Umbilical cord (tissue), 2 donors: ENCODE data around the gene SCN8A. TPM values are rescaled to one million over a fixed set of nuclear protein-coding genes. Genes with fewer than 3 reads are reported as not detected.
"Not testable (repeated sequence)": the region's sequence is repeated elsewhere in the genome, so short reads cannot be mapped to it uniquely, and the experiment has no call there.

Experiments used
- DNase-seq: peaks from one replicate; pipeline ENCODE4 v3.0.0-alpha.2; 2015; ENCODE audit warnings: low spot score
- total RNA-seq: library from RNA; depleted of rRNA; stranded (reverse); fragments of >200 nt; gene quantifications from one replicate; pipeline ENCODE4 v1.2.3, GENCODE V29; 2014; ENCODE audit warnings: low replicate concordance; ENCODE audit not compliant: insufficient read depth

SCN8A gene
- total RNA-seq, 1 donor from 2014 or later = 6.0 TPM

DNA sequence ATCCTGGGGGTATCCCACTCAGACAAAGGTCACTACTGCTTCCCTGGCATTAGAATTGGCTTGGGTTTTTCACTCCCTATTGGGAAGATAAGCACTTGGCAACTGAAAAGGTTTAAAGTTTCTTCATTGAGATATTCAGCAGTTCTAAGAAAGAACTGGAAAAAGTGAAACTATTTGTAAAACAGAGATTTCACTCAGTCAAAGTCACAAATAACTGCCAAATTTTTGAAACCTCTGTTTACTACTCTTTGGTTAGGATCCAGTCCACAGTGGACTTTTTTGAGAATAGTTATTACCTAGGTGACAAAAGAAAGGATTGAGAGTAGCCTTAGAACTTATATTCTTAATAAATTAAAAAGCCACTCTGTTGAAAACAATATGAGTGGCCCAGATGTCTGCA lies 172.7 kb downstream of the SCN8A start:
- no peak for DNase-seq

DNA sequence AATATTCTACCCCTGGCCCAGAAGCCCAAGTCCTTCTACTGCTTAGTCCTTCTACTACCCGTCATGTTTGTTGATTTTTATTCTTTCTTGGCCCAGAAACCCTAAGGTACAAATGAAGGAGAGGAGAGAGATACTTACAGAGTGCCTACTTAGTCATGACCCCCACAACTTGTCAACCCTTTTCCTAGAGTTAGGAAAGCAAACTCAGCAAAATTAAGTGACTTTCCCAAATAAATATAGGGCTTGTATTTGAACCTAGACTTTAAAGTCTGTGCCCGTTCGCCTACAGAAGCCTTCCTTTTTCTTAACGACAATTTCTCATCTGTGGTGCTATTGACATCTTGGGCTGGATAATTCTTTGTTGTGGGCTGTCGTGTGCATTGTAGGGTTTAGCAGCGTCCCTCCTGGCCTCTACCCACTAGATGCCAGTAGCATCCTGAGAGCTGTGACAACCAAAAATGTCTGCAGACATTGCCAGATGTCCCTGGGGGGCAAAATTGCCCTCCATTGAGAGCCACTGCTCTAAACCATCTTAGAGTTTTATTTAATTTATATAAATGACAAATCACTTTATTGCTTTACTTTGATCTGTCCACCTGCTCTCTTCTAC lies 175.1 kb downstream of the SCN8A start:
- no peak for DNase-seq

DNA sequence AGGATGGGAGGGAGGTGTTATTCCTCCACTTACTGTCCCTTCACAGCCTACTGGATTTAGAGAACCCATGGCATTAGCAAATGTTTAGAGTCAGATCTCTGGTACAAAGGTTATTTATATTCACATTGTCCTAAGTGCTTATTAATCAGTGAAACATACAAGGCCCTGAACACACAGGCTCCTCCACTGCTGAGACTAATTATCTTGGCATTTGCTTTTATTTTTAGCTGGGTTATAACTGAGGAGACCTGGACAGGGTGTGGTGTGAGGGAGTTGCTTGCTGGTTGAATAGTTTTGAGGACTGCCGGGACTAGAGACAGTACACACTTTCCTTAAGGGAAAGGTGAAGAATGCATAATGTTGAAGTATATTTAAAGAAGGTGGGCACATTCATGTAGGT lies 180.0 kb downstream of the SCN8A start:
- DNase-seq = no peak

DNA sequence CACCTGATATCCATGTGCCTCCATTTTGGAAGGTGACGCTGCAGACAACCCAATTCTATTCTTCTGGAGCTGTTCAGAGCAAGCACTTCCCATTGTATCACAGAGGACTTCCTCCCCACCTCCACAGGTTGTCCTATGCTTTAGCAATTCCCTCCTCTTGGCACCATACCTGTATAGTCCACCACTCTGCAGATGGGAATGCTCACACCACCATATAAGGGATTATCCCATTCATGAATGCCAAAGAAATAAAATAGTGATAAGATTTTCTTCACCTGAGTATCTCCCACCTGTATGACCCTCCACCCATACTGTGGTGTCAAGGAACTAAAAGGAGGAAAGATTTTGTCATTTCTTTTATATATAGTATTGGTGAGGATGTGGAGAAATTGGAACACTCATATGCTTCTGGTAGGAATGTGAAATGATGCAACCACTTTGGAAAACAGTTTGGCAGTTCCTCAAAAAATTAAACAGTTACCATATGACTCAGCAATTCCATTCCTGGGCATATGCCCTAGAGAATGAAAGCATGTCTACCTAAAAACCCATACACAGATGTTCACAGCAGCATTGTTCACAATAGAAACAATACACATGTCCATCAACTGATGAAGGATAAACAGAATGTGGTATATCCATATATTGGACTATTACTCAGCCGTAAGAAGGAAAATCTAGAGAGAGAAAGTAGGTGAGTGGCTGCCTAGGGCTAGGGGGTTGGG lies 182.3 kb downstream of the SCN8A start:
- DNase-seq = no peak

DNA sequence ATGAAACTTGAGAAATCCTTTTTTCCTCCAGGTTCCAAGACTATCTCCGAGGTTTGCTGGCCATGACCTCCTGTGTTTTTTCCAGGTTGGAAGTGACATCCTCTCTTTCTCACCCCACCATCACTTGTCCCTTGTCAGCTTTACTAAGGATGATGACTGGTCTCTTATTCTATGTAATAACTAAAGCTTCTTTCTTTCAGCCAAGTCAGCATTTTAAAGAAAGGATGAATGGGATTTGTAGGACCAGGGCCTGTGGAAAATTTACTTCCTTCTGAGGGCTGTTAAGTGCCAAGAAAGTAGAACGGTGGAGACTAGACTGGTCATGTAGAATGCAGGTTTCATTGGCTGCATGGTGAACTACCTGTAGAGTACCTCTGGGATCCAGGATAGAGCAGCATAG lies 183.9 kb downstream of the SCN8A start:
- no peak for DNase-seq

DNA sequence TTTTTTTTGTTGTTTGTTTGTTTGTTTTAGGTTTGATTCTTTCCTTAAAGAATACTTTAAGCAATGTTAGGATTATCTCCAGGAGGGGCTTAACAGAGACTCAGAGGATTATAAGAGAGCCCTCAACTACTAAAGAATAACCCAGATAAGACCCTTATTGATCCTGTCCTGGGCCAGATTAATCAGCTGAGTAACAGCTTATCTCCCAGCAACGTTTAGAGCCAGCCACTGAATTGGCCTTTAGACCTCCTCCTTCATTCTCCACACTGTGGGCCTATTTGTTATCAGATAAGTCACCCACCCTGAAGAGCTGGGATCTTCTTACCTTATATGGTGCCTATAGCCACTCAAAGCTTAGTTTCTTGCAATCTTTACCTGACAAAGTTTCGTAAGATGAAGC lies 186.4 kb downstream of the SCN8A start:
- DNase-seq = no peak

DNA sequence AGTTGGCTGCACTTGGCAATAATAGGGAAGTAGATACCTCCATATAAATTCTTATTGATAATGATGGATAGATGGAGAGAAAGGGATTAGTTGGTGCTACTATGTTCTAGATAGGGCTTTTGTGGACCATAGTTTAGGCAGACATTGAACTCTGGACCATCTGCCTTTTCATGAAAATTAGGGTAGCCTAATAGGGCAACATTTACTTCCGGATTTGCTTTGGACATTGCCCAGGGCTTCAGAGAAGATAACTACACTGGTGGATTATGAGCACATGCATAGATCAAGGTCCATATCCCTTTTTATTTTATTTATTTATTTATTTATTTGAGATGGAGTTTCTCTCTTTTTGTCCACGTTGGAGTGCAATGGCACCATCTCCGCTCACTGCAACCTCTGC lies 186.9 kb downstream of the SCN8A start:
- DNase-seq = no peak

DNA sequence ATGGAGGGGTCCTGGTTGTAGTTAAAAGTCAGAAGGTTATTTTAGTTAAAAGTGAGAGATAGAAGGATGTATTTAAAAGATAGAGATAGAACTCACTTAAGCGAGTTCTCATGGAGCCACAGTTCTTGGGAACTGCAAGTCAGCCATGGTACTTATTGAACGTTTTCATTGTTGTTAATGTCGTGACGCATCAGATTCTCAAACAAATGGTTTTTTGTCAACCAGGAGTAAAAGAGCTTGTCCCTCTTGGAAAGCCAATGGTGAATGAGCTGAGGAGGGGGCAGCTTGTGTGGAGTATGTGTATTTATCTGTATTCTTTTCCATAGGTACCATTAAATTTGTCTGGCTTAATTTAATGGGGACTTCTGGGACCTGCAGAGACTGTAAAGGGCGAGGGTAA lies 188.8 kb downstream of the SCN8A start:
- DNase-seq = no peak

DNA sequence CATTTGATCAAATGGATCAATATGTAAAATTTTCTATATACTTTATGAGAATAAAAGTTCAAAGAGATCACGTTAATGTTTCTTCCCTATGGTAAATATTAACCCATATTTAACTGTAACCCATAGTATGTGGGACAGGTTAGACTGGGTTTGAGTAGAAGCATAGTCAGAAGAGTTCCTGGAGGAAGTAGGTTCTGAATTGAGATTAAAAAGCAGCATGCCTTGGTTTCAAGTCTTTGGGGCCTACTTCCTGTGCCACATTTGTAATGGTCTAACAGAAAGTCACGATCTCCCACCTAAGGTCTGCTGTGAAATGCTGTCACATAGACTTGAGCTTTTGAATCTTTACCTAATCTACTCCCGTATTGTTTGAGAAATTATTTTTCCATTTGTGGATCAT lies 193.7 kb downstream of the SCN8A start:
- no peak for DNase-seq

DNA sequence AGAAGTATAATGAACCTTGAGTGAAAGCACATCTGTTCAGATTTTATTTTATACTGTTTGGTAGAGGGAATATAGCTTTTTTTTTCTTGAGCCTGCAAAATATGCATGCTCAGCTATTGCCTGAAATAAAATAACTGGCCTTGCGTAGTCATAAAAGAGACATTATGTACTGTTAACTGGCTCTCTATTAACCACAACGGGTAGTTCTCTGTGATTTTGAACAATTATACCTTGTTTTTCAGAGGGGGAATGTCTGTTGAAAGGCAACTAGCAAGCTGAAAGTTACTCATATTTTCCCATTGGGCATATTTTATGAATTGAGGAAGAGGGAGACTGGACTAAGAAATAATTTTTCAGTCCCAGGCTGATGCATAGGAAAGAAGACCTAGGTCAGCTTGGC lies 194.9 kb downstream of the SCN8A start:
- DNase-seq = no peak

DNA sequence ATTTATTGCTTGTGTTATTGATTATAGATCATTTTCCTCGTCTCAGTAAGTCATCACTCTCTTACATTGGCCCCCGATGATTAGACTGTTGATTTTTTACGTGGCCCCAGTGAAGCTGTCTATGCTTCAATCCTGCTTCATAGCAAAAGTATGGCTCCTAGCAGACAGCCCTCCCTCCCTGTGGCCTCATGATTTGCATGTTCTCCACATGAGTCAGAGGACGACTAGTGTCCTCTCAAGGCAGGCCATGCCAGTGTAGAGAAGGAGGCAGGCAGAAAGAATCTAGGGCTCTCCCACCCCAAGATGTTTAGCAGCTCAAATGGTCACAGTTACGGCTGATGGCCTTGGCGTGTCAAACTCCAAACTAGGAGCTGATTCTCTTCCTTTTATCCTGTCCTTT lies 197.8 kb downstream of the SCN8A start:
- DNase-seq = no peak

DNA sequence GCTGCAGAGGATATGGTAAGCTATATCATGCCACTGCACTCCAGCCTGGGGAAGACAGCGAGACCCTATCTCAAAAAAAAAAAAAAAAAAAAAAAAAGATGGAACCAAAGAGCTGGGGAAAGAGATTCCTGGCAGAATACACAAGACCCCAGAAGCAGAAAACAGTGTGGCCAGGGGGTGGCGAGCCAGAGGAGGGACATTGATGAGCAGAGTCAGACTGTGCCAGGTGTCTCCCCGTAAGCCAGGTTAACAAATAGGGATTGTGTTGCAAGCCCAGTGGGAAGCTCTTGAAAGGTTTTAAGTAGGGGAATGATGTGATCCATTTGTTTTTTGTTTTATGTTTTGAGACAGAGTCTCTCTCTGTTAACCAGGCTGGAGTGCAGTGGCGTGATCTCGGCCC lies 201.4 kb downstream of the SCN8A start:
- no peak for DNase-seq

DNA sequence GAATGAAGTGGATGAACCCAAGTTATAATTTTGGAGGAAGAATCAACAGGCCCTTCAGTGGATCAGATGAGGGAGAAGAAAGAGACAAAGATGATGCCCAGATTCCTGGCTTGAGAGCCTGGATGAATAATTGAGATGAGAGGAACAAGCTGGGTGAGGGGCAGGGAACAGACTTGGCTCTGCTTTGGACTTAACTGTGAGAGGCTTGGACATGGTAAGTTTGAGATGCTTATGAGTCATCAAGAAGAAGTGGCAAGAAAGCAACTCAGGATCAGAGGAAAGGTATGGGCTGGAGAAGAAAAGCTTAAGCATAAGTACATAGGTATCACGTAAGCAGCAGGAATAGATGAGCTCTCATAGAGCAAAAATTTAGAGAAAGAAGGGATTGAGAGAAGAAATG lies 202.2 kb downstream of the SCN8A start:
- no peak for DNase-seq

DNA sequence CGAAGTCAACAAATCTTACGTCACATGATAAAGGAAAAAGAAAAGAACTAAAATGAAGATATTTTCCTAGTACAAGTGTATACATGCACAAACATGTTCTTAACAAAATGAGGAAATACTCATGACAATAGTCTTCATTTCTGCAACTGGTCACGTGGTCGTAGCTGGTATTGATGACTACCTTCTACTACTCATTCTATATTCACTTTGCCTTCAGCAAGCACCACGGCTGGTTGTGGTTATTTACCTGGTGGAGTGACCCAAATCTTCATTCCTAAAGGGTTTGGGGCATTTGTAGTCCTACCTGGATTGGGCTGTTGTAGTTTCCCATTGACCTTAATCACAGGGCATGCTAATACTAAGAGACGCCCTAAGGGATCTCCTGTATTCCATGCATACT lies 206.3 kb downstream of the SCN8A start:
- DNase-seq = no peak

DNA sequence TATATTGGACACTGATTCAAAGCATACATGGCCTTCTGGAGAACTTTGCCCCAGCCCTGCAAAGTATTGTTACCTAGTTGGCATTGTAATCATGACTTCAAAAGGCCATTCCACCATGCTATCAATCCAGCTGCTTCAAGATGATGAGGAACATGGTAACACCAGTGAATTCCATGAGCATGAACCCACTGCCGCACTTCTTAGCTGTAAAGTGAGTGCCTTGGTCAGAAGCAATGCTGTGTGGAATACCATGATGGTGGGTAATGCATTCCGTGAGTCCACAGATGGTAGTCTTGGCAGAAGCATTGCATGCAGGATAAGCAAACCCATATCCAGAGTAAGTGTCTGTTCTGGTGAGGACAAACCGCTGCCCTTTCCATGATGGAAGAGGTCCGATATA lies 207.0 kb downstream of the SCN8A start:
- DNase-seq = not testable (repeated sequence)

DNA sequence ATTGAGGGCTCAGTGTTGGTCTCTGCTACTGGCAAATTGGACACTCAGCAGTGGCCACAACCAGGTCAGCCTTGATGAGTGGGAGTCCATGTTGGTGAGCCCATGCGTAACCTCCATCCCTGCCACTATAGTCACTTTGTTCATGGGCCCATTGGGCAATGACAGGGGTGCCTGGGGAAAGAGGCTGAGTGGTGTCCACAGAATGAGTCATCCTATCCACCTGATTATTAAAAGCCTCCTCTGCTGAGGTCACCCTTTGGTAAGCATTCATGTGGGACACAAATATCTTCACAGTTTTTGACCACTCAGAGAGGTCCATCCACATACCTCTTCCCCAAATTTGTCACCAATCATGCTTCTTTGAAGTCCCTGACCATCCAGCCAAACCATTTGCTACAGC lies 207.5 kb downstream of the SCN8A start:
- no peak for DNase-seq

DNA sequence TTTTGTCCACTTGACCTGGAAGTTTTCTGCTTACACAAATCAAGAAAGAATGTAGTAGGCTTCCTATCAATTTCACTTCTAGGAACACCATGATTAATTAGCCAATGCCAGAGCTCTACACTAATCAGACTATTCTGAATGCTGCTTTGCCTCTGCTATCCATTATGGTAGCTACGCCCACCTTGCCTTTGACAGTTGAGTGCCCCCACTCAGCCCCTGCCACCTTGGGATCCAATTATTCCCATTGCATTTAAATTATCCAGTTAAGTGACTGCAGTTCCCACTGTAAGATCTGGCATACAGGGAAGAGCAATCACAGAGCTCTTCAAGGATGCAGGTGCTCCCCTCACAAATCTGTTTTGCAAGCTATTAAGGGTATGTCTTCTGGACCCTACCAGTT lies 210.0 kb downstream of the SCN8A start:
- no peak for DNase-seq

DNA sequence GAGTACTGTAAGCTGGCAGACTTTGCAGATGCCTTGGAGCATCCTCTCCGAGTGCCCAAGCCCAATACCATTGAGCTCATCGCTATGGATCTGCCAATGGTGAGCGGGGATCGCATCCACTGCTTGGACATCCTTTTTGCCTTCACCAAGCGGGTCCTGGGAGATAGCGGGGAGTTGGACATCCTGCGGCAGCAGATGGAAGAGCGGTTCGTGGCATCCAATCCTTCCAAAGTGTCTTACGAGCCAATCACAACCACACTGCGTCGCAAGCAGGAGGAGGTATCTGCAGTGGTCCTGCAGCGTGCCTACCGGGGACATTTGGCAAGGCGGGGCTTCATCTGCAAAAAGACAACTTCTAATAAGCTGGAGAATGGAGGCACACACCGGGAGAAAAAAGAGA lies 215.9 kb downstream of the SCN8A start:
- DNase-seq = no peak

DNA sequence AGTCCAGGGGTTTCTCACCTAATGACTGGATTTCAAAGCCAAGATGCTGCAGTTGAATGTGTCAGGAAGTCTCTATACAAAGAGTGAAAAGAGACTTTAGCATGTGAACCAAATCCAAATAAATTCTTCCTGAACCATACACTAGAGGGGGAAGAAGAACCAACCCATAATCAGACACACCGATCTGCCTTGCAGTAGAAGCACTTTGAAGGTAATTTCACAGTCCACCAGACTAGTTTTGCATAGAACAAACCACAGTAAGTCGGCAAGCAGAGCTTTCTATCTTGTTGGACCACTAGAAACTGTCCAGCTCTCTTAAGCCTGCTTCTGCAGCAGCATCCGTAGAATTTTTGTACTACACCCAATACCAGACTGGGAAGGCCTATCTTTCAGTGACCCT lies 218.2 kb downstream of the SCN8A start:
- no peak for DNase-seq

DNA sequence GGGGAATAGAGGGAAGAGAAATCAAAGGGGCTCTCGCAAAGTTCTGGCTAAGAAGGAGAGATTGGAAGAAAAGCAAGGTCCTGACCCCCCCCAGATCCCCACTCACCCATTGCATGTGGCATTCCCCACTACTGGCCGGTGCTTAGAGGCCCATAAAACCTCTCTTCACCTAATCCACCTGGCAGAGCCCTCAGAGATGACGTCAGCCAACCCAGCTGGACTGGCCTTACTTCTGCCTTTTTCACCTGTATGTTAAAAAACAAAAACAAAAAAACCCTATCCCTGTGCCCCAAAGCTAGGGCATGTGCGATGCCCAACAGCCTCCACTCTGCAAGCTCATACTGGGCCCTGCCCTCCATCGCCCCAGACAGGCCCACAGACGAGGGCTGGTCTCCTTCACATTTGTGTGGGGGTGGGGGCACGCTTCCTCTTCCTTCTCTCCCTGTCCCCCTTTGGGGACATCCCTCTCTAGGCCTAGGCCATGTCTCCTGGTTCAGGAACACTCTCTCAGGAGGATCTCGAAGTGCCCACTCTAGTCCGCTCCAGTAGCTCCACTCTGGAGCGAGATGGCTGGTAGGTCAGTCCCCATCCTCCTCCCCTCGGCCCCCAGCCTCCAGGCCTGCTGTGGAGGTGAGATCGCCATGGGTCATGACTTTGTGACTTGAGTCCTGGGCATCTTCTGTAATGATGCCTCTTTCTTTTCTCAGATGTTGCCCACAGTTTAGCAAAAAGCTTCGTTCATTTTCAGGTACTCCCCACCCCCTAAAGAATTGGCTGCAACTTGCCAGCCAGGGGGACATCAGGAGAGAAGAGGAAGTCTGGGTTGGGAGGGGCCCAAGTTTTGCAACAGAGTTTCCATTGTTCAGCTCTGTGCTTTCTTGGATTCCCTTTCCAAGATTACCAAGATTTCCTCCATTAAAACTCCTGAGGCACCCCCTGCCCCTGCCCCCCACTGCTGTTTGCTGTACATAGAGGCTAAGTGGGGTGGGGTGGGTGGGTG lies 220.5 kb downstream of the SCN8A start:
- no peak for DNase-seq

DNA sequence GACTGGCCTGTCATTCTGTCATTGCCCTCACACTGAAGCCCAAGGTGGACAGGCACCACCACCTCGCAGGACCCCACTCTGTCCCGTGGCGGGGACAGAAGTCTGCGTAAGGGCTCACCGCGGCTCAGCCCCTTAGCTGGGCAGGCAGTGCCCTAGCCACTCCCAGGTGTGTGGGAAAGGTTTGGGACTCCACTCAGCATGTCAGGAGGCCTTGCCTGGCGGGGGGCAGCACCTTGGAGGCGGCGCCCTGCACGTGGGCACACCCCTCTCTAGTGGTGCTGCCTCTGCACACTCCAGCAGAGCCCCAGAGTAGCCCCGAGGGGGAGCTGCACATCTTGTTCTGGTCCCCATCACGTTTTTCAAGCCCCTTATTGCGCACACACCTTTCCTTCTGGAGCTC lies 221.8 kb downstream of the SCN8A start:
- no peak for DNase-seq

DNA sequence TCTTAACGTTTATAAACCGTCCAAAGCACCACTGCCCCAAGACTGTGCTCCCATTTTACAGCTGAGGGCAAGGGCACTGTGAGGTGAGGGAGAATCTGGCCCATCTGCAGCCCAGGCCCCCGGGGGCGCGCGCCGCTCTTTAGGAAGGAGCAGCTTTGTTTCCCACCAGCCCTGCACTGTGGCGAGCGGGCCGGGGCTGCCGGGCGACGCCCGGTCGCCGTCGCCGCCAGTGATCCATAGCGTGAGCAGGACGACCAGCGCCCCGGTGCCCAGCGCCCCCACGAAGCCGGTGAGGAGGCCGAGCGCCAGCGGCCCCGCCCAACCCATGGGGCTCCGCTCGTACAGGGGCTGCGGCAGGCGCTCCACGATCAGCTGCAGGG lies 222.9 kb downstream of the SCN8A start:
- DNase-seq = no peak
